Measurements from ENCODE around the gene PCNX2.

- TF ChIP-seq EZH2 (IDR thresholded peaks at IDR 0.05; ENCODE audit: borderline replicate concordance, insufficient read depth, low read depth, low read length, poor library complexity, severe bottlenecking) (no peak), CTCF (IDR thresholded peaks at IDR 0.05) (no peak)
These were observed 183.1 kb downstream of the PCNX2 start for GRCh38 chr1:233112186-233113008.

Data from B cell (primary cell).